ENCODE results near the gene GTSE1.

GRCh38 chr22:46323162-46323561 lies 26.5 kb downstream of the GTSE1 start:
- no peak for TF ChIP-seq EZH2 (IDR thresholded peaks at IDR 0.05; ENCODE audit: low read length)
- no peak for TF ChIP-seq CTCF (optimal IDR thresholded peaks at IDR 0.05 in 1 of 3, IDR thresholded peaks at IDR 0.05 in 1 of 3, conservative IDR thresholded peaks at IDR 0.05 in 1 of 3; ENCODE audit: extremely low read depth in 1 of 3, insufficient read depth in 2 of 3, low read length in 3 of 3)
